Chondrocyte (in vitro differentiated cells): ENCODE results near the gene NCF4. TPM values are rescaled to one million over a fixed set of nuclear protein-coding genes. Genes with fewer than 3 reads are reported as not detected.
A peak's percentile ranks its signal among the peaks of the same experiment; 100 is the strongest.

Experiments
- DNase-seq: peaks from one replicate; pipeline ENCODE4 v3.0.0; 2021; ENCODE audit warnings: mixed read lengths, low spot score
- H3K27ac Mint-ChIP-seq: one replicate; pipeline ENCODE4 v1.8.0; 2021; ENCODE audit warnings: mild to moderate bottlenecking, moderate library complexity, mixed read lengths; ENCODE audit not compliant: unreplicated experiment
- H3K27me3 Mint-ChIP-seq: 2 replicates; pipeline ENCODE4 v1.8.0; 2021; ENCODE audit warnings: low read depth, mixed read lengths
- H3K36me3 Mint-ChIP-seq: 2 replicates; pipeline ENCODE4 v1.8.0; 2021; ENCODE audit warnings: low read depth, mixed read lengths
- H3K4me1 Mint-ChIP-seq: 2 replicates; pipeline ENCODE4 v1.8.0; 2021; ENCODE audit warnings: low read depth, mild to moderate bottlenecking, mixed read lengths
- H3K4me3 Mint-ChIP-seq: one replicate; pipeline ENCODE4 v1.8.0; 2021; ENCODE audit warnings: mild to moderate bottlenecking, moderate library complexity, mixed read lengths; ENCODE audit not compliant: unreplicated experiment
- H3K9me3 Mint-ChIP-seq: 2 replicates; pipeline ENCODE4 v1.8.0; 2021; ENCODE audit warnings: low read depth, mixed read lengths
- total RNA-seq: library from RNA; stranded (reverse); gene quantifications from 3 replicates; pipeline ENCODE4 v1.2.1, GENCODE V29; 2021
- TF ChIP-seq, protein P1 (sequence below): fragments of 200-600 bp; sonication (generic); IDR thresholded peaks from 2 replicates; pipeline ENCODE4 v1.5.0; 2021; ENCODE audit warnings: antibody characterized with exemption, mild to moderate bottlenecking, moderate library complexity

NCF4 gene
- total RNA-seq, 1 donor from 2014 or later = not detected

DNA sequence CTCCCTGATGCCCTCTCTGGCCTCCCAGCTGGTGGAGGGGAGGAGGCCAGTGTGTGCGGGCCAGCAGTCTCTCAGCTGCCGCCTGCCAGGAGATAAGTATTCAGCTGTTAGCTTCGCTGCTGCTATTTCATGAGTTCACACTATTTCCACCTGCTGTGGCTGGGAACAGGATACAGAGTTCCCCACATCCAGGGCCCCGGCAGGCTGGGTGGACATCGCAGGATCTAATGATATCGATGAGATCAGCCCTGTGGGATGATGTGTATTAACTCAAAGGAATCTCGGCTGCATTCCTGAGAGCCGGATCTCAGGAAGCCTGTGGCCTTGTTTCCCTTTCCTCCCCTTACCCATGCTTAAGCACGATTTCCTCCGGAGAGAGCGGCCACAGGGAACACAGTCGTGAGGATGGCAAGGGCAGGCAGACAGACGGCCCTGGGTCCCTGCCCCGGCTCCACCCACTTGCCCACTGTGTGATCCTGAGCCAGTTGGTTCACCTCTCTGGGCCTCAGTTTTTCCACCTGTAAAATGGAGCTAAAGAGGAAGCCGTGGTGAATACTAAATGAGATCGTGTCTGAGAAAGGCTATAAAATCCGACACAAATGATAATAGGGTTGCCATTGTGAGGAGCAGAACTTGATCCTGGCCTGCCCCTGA is 37.5 kb upstream of the NCF4 start:
- peaks cover 8% of the 10 kb centered on the region for H3K4me1 Mint-ChIP-seq
- DNase-seq = no peak
- H3K9me3 Mint-ChIP-seq = no peaks in the 10 kb centered on the region
- no peak overlapping the region for H3K4me3 Mint-ChIP-seq
- peaks cover 32% of the 10 kb centered on the region for H3K27me3 Mint-ChIP-seq
- TF ChIP-seq, protein P1, sequence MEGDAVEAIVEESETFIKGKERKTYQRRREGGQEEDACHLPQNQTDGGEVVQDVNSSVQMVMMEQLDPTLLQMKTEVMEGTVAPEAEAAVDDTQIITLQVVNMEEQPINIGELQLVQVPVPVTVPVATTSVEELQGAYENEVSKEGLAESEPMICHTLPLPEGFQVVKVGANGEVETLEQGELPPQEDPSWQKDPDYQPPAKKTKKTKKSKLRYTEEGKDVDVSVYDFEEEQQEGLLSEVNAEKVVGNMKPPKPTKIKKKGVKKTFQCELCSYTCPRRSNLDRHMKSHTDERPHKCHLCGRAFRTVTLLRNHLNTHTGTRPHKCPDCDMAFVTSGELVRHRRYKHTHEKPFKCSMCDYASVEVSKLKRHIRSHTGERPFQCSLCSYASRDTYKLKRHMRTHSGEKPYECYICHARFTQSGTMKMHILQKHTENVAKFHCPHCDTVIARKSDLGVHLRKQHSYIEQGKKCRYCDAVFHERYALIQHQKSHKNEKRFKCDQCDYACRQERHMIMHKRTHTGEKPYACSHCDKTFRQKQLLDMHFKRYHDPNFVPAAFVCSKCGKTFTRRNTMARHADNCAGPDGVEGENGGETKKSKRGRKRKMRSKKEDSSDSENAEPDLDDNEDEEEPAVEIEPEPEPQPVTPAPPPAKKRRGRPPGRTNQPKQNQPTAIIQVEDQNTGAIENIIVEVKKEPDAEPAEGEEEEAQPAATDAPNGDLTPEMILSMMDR = no peak
- no peak overlapping the region for H3K27ac Mint-ChIP-seq
- no peaks in the 10 kb centered on the region for H3K36me3 Mint-ChIP-seq

DNA sequence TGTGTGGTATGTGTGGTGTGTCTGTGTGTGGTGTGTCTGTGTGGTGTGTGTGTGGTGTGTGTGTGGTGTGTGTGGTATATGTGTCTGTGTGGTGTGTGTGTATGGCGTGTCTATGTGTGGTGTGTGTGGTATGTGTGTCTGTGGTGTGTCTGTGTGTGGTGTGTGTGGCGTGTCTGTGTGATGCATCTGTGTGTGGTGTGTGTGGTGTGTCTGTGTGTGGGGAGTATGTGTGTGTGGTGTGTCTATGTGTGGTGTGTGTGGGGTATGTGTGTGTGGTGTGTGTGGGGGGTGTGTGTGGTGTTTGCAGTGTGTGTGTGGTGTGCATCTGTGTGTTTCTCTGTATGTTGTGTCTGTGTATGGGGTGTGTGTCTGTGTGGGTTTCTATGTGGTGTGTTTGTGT is 36.2 kb upstream of the NCF4 start:
- Mint-ChIP-seq H3K9me3 (no peaks in the 10 kb centered on the region), H3K27ac (no peak overlapping the region), H3K4me3 (no peak overlapping the region), H3K36me3 (no peaks in the 10 kb centered on the region), H3K27me3 (peaks cover 33% of the 10 kb centered on the region), H3K4me1 (peaks cover 8% of the 10 kb centered on the region)
- TF ChIP-seq, protein P1 = no peak
- no peak for DNase-seq

DNA sequence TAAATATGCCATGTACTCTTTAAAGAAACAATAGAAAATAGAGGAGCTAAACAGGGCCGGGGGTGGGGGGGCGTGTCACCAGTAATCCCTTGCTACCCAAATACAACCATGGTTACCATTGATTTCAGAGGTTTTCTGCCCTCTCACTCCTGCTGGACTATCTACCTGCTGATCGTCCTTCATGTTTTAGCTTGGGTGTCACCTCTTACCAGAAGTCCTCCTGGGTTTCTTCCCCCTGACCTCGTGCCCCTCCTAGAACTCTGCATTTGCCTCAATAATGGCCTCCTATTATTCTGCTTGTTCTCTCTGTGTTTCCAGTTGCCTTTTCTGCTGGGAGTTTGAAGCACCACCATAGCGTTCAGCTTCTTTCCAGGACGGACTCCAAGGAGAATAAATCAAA is 34.5 kb upstream of the NCF4 start:
- no peaks in the 10 kb centered on the region for H3K36me3 Mint-ChIP-seq
- no peak overlapping the region for H3K27ac Mint-ChIP-seq
- no peak for DNase-seq
- H3K4me3 Mint-ChIP-seq = no peak overlapping the region
- peaks cover 8% of the 10 kb centered on the region for H3K4me1 Mint-ChIP-seq
- TF ChIP-seq, protein P1 = no peak
- no peaks in the 10 kb centered on the region for H3K9me3 Mint-ChIP-seq
- H3K27me3 Mint-ChIP-seq = peaks cover 34% of the 10 kb centered on the region

DNA sequence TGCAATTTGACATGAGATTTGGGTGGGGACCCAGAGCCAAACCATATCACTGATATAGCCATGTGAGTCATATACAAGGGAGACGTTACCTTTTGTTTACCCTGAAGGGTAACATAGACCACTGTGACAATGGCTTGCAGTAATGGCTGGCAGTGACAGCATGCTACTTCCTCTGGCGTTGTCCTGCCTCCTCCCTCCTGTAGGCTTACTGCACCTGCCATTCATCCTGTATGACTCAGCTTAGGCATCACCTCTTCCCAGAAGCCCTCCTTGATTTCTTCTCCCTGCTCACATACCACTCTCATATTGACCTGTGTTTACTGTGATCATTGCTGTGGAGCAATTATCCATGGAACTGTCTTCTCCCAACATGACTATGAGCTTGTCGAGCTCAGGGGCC is 32.0 kb upstream of the NCF4 start:
- H3K9me3 Mint-ChIP-seq = no peaks in the 10 kb centered on the region
- H3K27ac Mint-ChIP-seq = no peak overlapping the region
- no peak for DNase-seq

DNA sequence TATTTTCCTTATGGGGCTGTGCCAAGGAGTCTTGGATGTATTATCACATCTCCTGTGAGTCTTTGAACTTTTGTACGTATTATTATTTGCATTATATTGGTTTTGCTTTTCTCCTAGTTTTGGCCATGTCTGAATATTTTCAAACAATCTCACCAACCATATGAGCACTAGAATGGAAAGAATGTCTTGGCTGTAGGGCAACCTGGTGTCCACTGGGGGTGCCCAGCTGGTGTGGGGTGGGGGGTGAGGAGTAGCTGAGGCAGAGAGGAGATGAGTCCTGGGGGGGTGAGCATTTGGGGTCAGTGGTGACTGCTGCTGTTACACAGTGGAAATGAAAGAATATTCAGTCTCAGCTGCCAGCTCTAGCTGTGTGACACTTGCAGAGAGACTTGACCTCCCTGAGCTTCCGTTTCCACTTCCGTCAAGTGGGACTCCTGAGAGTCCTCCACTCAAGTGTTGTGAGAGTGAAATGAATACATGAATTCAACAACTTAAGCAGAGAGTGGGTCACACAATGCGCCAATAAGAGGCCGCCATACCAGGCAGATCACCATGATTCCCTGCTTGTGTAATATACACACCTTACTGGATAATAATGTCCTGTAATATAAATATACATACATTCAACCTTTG is 31.3 kb upstream of the NCF4 start:
- no peaks in the 10 kb centered on the region for H3K9me3 Mint-ChIP-seq
- no peak overlapping the region for H3K27ac Mint-ChIP-seq
- no peak overlapping the region for H3K4me3 Mint-ChIP-seq
- no peak for DNase-seq
- no peaks in the 10 kb centered on the region for H3K4me1 Mint-ChIP-seq
- H3K36me3 Mint-ChIP-seq = peaks cover 5% of the 10 kb centered on the region
- H3K27me3 Mint-ChIP-seq = peaks cover 57% of the 10 kb centered on the region
- TF ChIP-seq, protein P1 = peak; percentile 11

More for the DNA sequence above, 32.0 kb upstream of the NCF4 start:
- Mint-ChIP-seq H3K4me3 (no peak overlapping the region), H3K4me1 (no peaks in the 10 kb centered on the region), H3K36me3 (peaks cover 5% of the 10 kb centered on the region), H3K27me3 (peaks cover 53% of the 10 kb centered on the region)
- TF ChIP-seq, protein P1 = no peak
